Activated CD4-positive, alpha-beta T cell treated with anti-CD3 and anti-CD28 coated beads, Interleukin-2, Interleukin-6, amounts not matched to agents 100 ng/mL and 50 ng/mL, durations not matched to agents 16 hours and 8 hours (primary cell): ENCODE results near the gene MAPK9.
A peak's percentile ranks its signal among the peaks of the same experiment; 100 is the strongest.
"Not testable (repeated sequence)": the region's sequence is repeated elsewhere in the genome, so short reads cannot be mapped to it uniquely, and the experiment has no call there.

Experiments used
- DNase-seq: peaks from one replicate; pipeline ENCODE4 v3.0.0-alpha.2; 2020

The MAPK9 gene

GRCh38 chr5:180324601-180324950 is 32.7 kb upstream of the MAPK9 start:
- no peak for DNase-seq

- DNase-seq = no peak
These were observed 32.2 kb upstream of the MAPK9 start for GRCh38 chr5:180323941-180324600.

GRCh38 chr5:180323160-180323559 is 31.3 kb upstream of the MAPK9 start:
- no peak for DNase-seq

- no peak for DNase-seq
These were observed 26.7 kb upstream of the MAPK9 start for GRCh38 chr5:180318456-180319089.

GRCh38 chr5:180316586-180316985 is 24.7 kb upstream of the MAPK9 start:
- DNase-seq = no peak

- DNase-seq = peak; percentile 82
These were observed 23.9 kb upstream of the MAPK9 start for GRCh38 chr5:180315762-180316212.

- DNase-seq = peak; percentile 82
These were observed 22.0 kb upstream of the MAPK9 start for GRCh38 chr5:180313677-180314505.

GRCh38 chr5:180311216-180311615 is 19.3 kb upstream of the MAPK9 start:
- DNase-seq = no peak

- DNase-seq = no peak
These were observed 14.9 kb upstream of the MAPK9 start for GRCh38 chr5:180306796-180307195.

- no peak for DNase-seq
These were observed 13.6 kb upstream of the MAPK9 start for GRCh38 chr5:180305481-180305880.

- DNase-seq = no peak
These were observed 12.8 kb upstream of the MAPK9 start for GRCh38 chr5:180304431-180305375.

GRCh38 chr5:180304016-180304292 is 12.1 kb upstream of the MAPK9 start:
- no peak for DNase-seq

- DNase-seq = no peak
These were observed 11.5 kb upstream of the MAPK9 start for GRCh38 chr5:180303226-180304015.

- DNase-seq = no peak
These were observed 10.4 kb upstream of the MAPK9 start for GRCh38 chr5:180302256-180302655.

GRCh38 chr5:180301253-180301652 is 9.4 kb upstream of the MAPK9 start:
- DNase-seq = no peak

- DNase-seq = no peak
These were observed 7.6 kb upstream of the MAPK9 start for GRCh38 chr5:180299526-180299925.

GRCh38 chr5:180299014-180299413 is 7.1 kb upstream of the MAPK9 start:
- not testable (repeated sequence) for DNase-seq

- DNase-seq = no peak
These were observed 5.9 kb upstream of the MAPK9 start for GRCh38 chr5:180297587-180298282.

- no peak for DNase-seq
These were observed 4.9 kb upstream of the MAPK9 start for GRCh38 chr5:180296771-180297170.

- no peak for DNase-seq
These were observed 3.2 kb upstream of the MAPK9 start for GRCh38 chr5:180294913-180295555.

- no peak for DNase-seq
These were observed 2.5 kb upstream of the MAPK9 start for GRCh38 chr5:180294411-180294810.
